ENCODE data around the gene JARID2.

DNA sequence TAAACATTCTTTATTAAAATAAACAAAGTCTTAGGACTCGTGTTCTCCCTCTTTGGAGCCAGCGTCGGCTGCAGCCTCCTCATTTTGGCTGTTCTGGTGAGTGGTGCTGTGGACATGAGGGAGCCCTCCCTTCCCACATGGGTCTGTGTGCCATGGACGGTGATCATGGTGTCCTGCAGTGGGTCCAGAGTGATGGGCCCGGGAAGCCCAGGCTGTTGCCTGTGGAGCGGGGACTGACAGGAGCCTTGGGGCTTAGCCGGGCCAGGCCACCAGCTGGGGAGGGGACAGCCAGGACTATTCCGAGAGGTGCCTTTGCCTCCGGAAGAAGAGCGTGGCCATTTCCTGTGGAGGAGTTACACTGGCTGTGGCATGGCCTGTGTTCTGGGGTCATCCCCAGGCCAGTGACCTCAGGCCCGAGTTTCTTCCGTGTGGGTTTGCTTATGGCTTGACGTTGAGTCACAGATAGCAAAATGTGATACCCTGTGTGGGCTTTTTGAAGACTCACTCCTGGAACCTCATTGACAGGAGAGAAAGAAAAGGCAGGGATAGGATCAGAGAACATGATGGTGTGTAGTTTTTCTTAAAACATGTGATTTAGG is 263.6 kb downstream of the JARID2 start:
- TF ChIP-seq CTCF (tag by site-specific recombination; IDR thresholded peaks at IDR 0.05) (no peak), ZNF184 (tag by site-specific recombination; IDR thresholded peaks at IDR 0.05) (no peak)
- TF ChIP-seq, protein P1, sequence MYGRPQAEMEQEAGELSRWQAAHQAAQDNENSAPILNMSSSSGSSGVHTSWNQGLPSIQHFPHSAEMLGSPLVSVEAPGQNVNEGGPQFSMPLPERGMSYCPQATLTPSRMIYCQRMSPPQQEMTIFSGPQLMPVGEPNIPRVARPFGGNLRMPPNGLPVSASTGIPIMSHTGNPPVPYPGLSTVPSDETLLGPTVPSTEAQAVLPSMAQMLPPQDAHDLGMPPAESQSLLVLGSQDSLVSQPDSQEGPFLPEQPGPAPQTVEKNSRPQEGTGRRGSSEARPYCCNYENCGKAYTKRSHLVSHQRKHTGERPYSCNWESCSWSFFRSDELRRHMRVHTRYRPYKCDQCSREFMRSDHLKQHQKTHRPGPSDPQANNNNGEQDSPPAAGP (tag by site-specific recombination; IDR thresholded peaks at IDR 0.05): no peak
- TF ChIP-seq, protein P2, sequence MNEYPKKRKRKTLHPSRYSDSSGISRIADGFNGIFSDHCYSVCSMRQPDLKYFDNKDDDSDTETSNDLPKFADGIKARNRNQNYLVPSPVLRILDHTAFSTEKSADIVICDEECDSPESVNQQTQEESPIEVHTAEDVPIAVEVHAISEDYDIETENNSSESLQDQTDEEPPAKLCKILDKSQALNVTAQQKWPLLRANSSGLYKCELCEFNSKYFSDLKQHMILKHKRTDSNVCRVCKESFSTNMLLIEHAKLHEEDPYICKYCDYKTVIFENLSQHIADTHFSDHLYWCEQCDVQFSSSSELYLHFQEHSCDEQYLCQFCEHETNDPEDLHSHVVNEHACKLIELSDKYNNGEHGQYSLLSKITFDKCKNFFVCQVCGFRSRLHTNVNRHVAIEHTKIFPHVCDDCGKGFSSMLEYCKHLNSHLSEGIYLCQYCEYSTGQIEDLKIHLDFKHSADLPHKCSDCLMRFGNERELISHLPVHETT (tag by site-specific recombination; IDR thresholded peaks at IDR 0.05): no peak
